ENCODE measurements around the gene EGR4. TPM values are rescaled to one million over a fixed set of nuclear protein-coding genes. Genes with fewer than 3 reads are reported as not detected.

The EGR4 gene
- total and polyA plus RNA-seq, 2 of the 4 experiments (the other 2 are of a cell fraction), result not detected

- POLR2A ChIA-PET (ENCODE audit: unreplicated experiment), result no interaction called here
Measured at GRCh38 chr2:73295751-73296400, 2.5 kb upstream of the EGR4 start.

More at GRCh38 chr2:73295751-73296400, 2.5 kb upstream of the EGR4 start:
- no peak overlapping the region for H3K56ac ChIP-seq (ENCODE audit: extremely low read depth, insufficient read depth, low read length)
- dilution Hi-C loops (cut with HindIII; ENCODE audit: low sequenced_read_pairs, unreplicated experiment), result no loop called here
- in situ Hi-C loops (cut with MboI; ENCODE audit: low sequenced_read_pairs), result no loop called here
- H3K27ac ChIP-seq (ENCODE audit: insufficient read depth, low read length), result no peak overlapping the region
- no peaks in the 10 kb centered on the region for H3K79me1 ChIP-seq (ENCODE audit: low read depth in 1 of 2, low read length in 2 of 2)
- H3K4me2 ChIP-seq (ENCODE audit: low read depth, low read length), result no peak overlapping the region
- H2BK15ac ChIP-seq (ENCODE audit: low read depth, low read length), result no peak overlapping the region
- H3K9ac ChIP-seq (ENCODE audit: low read depth, low read length), result no peak overlapping the region
- no peak overlapping the region for H3K23ac ChIP-seq (ENCODE audit: low read depth, low read length)
- DNase-seq (no peak), ATAC-seq (ENCODE audit: low read depth) (no peak)
- no peak overlapping the region for H2AK9ac ChIP-seq (replicated peaks; ENCODE audit: low read depth, low read length, poor library complexity)
- H2BK120ac ChIP-seq (ENCODE audit: low read depth, low read length), result no peak overlapping the region
- H2AK5ac ChIP-seq (ENCODE audit: low read depth, low read length), result no peak overlapping the region
- no peak overlapping the region for H3K4me3 ChIP-seq (ENCODE audit: insufficient read depth, low read depth, low read length)
- H2AFZ ChIP-seq (replicated peaks; ENCODE audit: low read length, poor library complexity), result no peak overlapping the region
- no peak overlapping the region for H3K14ac ChIP-seq (replicated peaks; ENCODE audit: low read depth, low read length)
- H2BK5ac ChIP-seq (ENCODE audit: low read depth, low read length, poor library complexity, severe bottlenecking), result no peak overlapping the region
- no CpG with 5 or more reads among the region's 5 CpGs for WGBS, 2 experiments (ENCODE audit: extremely low coverage in 2 of 2, insufficient read length in 1 of 2)
- no peaks in the 10 kb centered on the region for H3K9me1 ChIP-seq (ENCODE audit: insufficient read depth, low read length)
- peaks cover 5% of the 10 kb centered on the region; the same call in 1 of the 2 replicates for H4K20me1 ChIP-seq (ENCODE audit: insufficient read depth, low read length)
- no peaks in the 10 kb centered on the region for H3K9me3 ChIP-seq (ENCODE audit: control insufficient read depth, insufficient read depth, low read length)
- BruUV-seq (replicated peaks), result no TSS peak
- H3K18ac ChIP-seq (ENCODE audit: low read depth, low read length), result no peak overlapping the region
- intact Hi-C loops (cut with micrococcal nuclease), result no loop called here
- CTCF ChIA-PET, result no interaction called here
- H3K4ac ChIP-seq (ENCODE audit: low read depth, low read length), result no peak overlapping the region
- no peaks in the 10 kb centered on the region; the same call in 1 of the 2 replicates for H3K4me1 ChIP-seq (ENCODE audit: control insufficient read depth, insufficient read depth, low read length)
- H4K8ac ChIP-seq (ENCODE audit: low read depth in 2 of 2, low read length in 2 of 2), result no peak overlapping the region
- no peaks in the 10 kb centered on the region for H3K36me3 ChIP-seq (ENCODE audit: control insufficient read depth, insufficient read depth, low read length)
- no peak overlapping the region for H4K91ac ChIP-seq (ENCODE audit: insufficient read depth, low read depth, low read length)
- H4K5ac ChIP-seq (ENCODE audit: low read depth, low read length), result no peak overlapping the region
- peaks cover 63% of the 10 kb centered on the region for H3K27me3 ChIP-seq (ENCODE audit: control insufficient read depth, insufficient read depth, low read length)
- TF ChIP-seq FOS (IDR thresholded peaks at IDR 0.05; ENCODE audit: low read depth, low read length), result no peak
- TF ChIP-seq, protein P1, sequence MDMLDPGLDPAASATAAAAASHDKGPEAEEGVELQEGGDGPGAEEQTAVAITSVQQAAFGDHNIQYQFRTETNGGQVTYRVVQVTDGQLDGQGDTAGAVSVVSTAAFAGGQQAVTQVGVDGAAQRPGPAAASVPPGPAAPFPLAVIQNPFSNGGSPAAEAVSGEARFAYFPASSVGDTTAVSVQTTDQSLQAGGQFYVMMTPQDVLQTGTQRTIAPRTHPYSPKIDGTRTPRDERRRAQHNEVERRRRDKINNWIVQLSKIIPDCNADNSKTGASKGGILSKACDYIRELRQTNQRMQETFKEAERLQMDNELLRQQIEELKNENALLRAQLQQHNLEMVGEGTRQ (IDR thresholded peaks at IDR 0.05; ENCODE audit: low read depth, low read length), result no peak
- TF ChIP-seq CEBPB (IDR thresholded peaks at IDR 0.05; ENCODE audit: low read depth, low read length), result no peak
- no peak for TF ChIP-seq POLR2A (IDR thresholded peaks at IDR 0.05; ENCODE audit: low read depth, low read length)
- no peak for TF ChIP-seq SMC3 (IDR thresholded peaks at IDR 0.05; ENCODE audit: low read depth, low read length)
- TF ChIP-seq CHD1 (IDR thresholded peaks at IDR 0.05; ENCODE audit: low read depth, low read length), result no peak
- no peak for TF ChIP-seq BHLHE40 (IDR thresholded peaks at IDR 0.05; ENCODE audit: low read depth, low read length)
- TF ChIP-seq NFE2L2 (IDR thresholded peaks at IDR 0.05; ENCODE audit: low read depth, low read length), result no peak
- TF ChIP-seq RAD21 (IDR thresholded peaks at IDR 0.05; ENCODE audit: low read length), result no peak
- no peak for TF ChIP-seq MAFK (IDR thresholded peaks at IDR 0.05; ENCODE audit: low read depth, low read length)
- no peak for TF ChIP-seq MAZ (IDR thresholded peaks at IDR 0.05; ENCODE audit: borderline replicate concordance, low read depth, low read length)
- no peak overlapping the region for H2BK20ac ChIP-seq (ENCODE audit: low read depth, low read length)

Data from IMR-90 (cell line).